Sciatic nerve (tissue), 2 donors: ENCODE measurements around the gene EIF3CL. TPM values are rescaled to one million over a fixed set of nuclear protein-coding genes. Genes with fewer than 3 reads are reported as not detected.
"Not testable (repeated sequence)": the region's sequence is repeated elsewhere in the genome, so short reads cannot be mapped to it uniquely, and the experiment has no call there.

ENCODE experiments used
- ATAC-seq: fragments of 200-7000 bp; cut with Tn5 transposase; one replicate; pipeline ENCODE4 v1.9.1; 2020; ENCODE audit warnings: mild to moderate bottlenecking, moderate library complexity
- DNase-seq: peaks from one replicate; pipeline ENCODE4 v3.0.0-alpha.2; 2020; ENCODE audit warnings: low spot score
- intact Hi-C: fragments of 100-400 bp; cut with DNase I; formaldehyde crosslinking; loops from one replicate; pipeline ENCODE4 v1.14.2; 2022
- total RNA-seq: library from RNA; stranded (reverse); fragmentation: NEBNext Ultra II Directional; extraction: Animal tissue kit (Norgen Biotek cat#: 25700); gene quantifications from one replicate; pipeline ENCODE4 v1.2.1, GENCODE V29; 2021
- donor health status: DM: no; HTN: no; CAD: no.
- donor health status: DM: no; HTN: no; CAD: no.

EIF3CL gene, protein sequence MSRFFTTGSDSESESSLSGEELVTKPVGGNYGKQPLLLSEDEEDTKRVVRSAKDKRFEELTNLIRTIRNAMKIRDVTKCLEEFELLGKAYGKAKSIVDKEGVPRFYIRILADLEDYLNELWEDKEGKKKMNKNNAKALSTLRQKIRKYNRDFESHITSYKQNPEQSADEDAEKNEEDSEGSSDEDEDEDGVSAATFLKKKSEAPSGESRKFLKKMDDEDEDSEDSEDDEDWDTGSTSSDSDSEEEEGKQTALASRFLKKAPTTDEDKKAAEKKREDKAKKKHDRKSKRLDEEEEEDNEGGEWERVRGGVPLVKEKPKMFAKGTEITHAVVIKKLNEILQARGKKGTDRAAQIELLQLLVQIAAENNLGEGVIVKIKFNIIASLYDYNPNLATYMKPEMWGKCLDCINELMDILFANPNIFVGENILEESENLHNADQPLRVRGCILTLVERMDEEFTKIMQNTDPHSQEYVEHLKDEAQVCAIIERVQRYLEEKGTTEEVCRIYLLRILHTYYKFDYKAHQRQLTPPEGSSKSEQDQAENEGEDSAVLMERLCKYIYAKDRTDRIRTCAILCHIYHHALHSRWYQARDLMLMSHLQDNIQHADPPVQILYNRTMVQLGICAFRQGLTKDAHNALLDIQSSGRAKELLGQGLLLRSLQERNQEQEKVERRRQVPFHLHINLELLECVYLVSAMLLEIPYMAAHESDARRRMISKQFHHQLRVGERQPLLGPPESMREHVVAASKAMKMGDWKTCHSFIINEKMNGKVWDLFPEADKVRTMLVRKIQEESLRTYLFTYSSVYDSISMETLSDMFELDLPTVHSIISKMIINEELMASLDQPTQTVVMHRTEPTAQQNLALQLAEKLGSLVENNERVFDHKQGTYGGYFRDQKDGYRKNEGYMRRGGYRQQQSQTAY
- 49.8 TPM for total RNA-seq

DNA sequence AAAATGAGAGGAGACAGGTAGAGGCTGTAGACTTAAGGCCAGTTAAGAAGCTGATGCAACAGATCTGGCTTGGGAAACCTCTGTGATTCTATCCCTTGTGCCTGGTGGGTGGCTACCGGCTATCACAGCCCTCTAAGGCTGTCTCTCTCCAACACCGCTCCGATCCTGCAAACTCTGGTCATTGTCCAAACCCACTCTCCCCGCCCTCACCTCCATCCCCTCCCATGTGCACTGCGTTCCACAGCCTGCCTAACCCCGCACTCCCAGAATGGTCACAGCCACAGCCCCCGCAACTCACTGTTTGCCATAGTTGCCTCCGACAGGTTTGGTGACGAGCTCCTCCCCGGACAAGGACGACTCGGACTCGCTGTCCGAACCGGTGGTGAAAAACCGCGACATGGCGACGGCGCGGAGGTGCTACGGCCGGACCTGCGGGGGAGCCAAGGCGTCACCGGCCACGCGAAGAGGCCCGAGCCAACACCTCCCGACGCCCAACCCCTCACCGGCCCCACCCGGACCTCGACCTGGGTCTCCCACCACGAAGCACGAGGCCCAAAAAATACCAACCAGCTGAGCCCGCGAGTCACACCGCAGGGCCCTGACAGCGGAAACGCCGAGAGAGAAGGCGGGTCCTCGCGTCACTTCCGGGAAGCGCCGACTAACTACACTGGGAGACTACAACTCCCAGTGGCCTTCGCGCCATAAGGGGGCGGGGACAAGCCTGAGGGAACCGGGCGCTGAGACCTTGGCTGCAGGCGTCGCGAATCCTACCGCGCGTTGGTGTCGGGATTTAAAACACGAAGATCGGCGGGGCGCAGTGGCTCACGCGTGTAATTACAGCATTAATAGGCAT is at the start of gene EIF3CL:
Gene EIF3CL, minus strand, starts transcription at position 622 of the 853 bp plus-strand sequence. Its CDS starts 223 bp downstream, at position 399.
- peak; percentile 100 for ATAC-seq
- DNase-seq, intact Hi-C loops: not testable (repeated sequence)

DNA sequence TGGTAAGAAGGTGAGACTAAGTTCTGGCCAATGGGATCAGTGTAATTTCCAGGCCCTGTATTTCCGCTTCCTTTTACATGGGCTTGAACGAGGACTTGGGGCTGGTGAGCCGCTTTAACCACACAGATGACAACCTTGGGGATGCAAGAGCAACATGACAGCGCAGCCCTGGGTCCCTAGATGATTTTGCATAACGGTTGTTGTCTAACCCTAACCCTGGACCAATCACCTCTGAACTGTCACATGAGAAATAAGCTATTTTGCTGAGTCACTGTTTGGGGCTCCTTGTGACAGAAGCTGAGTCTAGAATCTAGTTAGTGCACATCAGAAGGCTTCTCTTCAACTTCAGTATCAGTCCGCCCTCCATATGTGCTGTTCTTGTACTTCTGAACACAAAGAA is 43.4 kb upstream of the EIF3CL start:
- ATAC-seq, DNase-seq, intact Hi-C loops: not testable (repeated sequence)

DNA sequence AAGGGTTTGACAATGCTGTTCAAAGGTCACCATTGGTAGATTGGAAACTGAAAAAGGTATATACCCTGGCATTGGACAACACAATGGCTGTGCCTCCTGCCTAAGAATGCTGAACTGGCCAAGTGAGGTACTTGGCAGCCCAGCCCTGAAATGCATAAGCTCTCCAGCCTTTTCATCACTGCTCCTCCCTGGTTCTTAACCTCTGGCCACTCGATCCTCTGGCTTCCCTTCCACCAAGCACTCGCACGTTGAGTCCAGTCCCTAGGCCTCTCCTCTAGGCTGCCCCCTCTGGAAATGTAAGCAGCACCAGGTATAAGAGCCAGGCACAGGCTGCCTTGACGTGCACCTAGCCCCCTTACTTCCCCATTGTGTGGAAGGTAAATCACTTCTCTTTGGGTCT is 42.7 kb upstream of the EIF3CL start:
- ATAC-seq, intact Hi-C loops, DNase-seq: not testable (repeated sequence)

GRCh38 chr16:28443943-28444342 is 40.3 kb upstream of the EIF3CL start:
- ATAC-seq, intact Hi-C loops, DNase-seq: not testable (repeated sequence)

DNA sequence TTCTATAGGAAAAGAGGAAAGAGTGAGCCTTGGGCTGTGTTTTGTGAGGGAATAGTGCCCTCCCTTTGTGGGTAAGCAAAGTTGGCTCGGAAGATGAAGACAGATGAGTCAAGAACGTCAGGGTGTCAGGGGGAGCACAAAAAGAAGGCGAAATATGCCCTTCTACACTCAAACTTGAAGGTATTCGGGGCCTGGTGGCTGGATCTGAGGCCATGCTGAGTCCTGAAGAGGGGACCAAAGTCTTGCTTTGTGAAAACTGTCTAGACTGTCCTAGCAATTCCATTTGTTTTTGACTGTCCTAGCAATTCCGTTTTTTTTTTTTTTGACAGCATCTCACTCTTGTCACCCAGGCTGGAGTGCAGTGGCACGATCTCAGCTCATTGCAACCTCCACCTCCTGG is 35.3 kb upstream of the EIF3CL start:
- peak; percentile 51 for DNase-seq
- intact Hi-C loops: not testable (repeated sequence)

GRCh38 chr16:28435340-28435739 is 31.7 kb upstream of the EIF3CL start:
- ATAC-seq, intact Hi-C loops, DNase-seq: not testable (repeated sequence)

More for the DNA sequence above, 35.3 kb upstream of the EIF3CL start:
- ATAC-seq: not testable (repeated sequence)

GRCh38 chr16:28426060-28426680 is 22.5 kb upstream of the EIF3CL start:
- intact Hi-C loops, DNase-seq: not testable (repeated sequence)
- peak; percentile 99 for ATAC-seq

- DNase-seq, ATAC-seq, intact Hi-C loops: not testable (repeated sequence)
Measured at GRCh38 chr16:28421071-28421750, 17.6 kb upstream of the EIF3CL start.

- DNase-seq, intact Hi-C loops, ATAC-seq: not testable (repeated sequence)
Measured at GRCh38 chr16:28417033-28417432, 13.4 kb upstream of the EIF3CL start.

DNA sequence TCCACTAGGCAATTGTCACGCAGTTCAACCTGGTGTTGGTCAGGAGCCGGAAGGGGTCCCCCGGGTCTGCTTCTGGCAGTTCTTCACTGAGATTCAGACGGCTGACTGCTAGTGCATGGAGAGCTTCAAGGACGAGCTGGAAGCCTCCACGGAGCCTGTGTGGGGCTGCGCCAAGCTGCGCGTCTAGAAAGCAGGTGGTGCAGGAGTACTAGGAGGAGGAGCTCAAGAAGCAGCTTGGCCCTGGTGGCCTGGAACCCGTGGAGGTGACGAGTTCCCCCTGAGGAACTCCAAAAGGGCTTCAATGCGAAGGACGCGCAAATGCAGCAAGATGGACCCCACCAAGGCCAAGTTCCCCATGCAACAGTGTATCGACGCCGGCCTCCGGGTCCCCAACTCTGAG is 10.9 kb upstream of the EIF3CL start:
- DNase-seq, ATAC-seq, intact Hi-C loops: not testable (repeated sequence)

DNA sequence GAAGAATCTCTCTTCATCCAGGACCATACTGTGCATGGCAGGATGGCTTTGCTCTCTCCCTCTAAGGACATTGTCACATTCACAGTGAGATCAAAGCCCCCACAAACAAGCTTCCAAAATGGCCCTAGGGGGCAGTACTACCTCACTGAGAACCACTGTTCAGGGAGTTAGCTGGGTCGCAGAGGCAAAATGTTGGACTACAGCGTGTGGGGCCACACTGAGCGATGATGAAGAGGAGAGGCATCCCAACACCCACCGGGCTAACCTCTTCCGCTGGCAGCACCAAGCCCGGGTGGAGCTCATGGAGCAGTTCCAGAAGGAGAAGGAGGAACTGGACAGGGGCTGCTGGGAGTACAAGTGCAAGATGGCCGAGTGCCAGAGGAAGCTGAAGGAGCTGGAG is 9.9 kb upstream of the EIF3CL start:
- intact Hi-C loops, DNase-seq, ATAC-seq: not testable (repeated sequence)

GRCh38 chr16:28392054-28392453 is 11.6 kb downstream of the EIF3CL start:
- intact Hi-C loops, DNase-seq, ATAC-seq: not testable (repeated sequence)

DNA sequence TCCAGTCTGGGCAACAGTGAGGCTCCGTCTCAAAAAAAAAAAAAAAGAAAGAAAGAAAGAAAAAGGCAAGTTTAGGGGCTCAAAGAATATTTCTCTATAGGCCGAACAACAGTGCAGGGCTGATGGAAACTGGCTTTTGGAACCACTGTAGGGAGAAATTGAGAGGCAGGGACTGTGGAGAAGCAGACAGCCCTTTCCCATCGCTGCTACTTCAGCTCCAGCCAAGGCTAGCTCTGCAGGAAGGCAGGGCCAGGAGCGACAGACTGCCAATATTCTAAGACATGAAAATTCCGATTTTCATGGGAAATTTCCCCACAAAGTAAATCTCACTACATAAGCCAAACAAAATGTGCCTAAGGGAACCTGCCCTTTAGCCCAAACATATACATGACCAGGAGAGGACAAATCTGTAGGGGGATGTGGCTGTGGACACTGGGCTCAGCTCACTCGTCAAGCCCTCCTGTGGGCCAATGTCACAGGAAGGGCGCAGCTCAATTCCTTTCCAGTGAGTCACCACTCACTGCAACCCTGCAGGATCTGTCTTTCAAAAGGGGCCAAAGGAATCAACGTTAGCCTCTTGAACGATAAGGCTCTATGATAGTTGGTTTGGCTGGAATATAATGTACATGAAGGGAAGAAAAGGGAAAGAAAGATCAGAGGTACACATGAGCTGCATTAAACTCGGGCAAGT is 21.3 kb downstream of the EIF3CL start:
- intact Hi-C loops, DNase-seq, ATAC-seq: not testable (repeated sequence)

DNA sequence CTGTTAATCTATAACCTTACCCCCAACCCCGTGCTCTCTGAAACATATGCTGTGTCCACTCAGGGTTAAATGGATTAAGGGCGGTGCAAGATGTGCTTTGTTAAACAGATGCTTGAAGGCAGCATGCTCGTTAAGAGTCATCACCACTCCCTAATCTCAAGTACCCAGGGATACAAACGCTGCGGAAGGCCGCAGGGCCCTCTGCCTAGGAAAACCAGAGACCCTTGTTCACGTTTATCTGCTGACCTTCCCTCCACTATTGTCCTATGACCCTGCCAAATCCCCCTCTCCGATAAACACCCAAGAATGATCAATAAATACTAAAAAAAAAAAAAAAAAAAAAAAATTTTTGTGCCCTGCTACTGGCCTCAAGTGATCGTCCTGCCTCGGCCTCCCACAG is 25.8 kb downstream of the EIF3CL start:
- not testable (repeated sequence) for DNase-seq

GRCh38 chr16:28377108-28377625 is 26.5 kb downstream of the EIF3CL start:
- intact Hi-C loops, ATAC-seq, DNase-seq: not testable (repeated sequence)

More for the DNA sequence above, 25.8 kb downstream of the EIF3CL start:
- ATAC-seq, intact Hi-C loops: not testable (repeated sequence)

GRCh38 chr16:28375115-28375514 is 28.5 kb downstream of the EIF3CL start:
- ATAC-seq, DNase-seq, intact Hi-C loops: not testable (repeated sequence)
